GM19351 (cell line): ENCODE data around the gene PKIG.
"Not testable (repeated sequence)": the region's sequence is repeated elsewhere in the genome, so short reads cannot be mapped to it uniquely, and the experiment has no call there.

ENCODE experiments used
- ATAC-seq: cut with Tn5 transposase; IDR thresholded peaks from one replicate; pipeline ENCODE4 v1.9.1; 2021; ENCODE audit warnings: mild to moderate bottlenecking, moderate library complexity; ENCODE audit not compliant: unreplicated experiment

Gene PKIG

DNA sequence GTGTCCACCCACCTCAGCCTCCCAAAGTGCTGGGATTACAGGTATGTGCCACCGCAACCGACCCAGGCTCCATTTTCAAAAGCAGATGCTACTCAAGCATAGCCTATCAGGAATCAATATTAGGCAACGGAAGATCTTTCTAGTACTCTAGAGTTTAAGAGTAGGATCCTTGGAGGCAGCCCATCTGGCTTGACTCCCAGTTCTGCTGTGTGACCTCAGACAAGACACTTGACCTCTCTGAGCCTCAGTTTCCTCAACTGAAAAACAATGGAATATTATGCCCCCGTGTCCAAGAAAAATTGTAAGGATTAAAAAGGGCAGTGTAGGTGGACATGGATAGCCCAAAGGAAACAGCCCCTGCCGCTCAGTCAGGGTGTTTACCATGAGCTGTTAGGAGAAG is 54.7 kb downstream of the PKIG start:
- no peak for ATAC-seq

DNA sequence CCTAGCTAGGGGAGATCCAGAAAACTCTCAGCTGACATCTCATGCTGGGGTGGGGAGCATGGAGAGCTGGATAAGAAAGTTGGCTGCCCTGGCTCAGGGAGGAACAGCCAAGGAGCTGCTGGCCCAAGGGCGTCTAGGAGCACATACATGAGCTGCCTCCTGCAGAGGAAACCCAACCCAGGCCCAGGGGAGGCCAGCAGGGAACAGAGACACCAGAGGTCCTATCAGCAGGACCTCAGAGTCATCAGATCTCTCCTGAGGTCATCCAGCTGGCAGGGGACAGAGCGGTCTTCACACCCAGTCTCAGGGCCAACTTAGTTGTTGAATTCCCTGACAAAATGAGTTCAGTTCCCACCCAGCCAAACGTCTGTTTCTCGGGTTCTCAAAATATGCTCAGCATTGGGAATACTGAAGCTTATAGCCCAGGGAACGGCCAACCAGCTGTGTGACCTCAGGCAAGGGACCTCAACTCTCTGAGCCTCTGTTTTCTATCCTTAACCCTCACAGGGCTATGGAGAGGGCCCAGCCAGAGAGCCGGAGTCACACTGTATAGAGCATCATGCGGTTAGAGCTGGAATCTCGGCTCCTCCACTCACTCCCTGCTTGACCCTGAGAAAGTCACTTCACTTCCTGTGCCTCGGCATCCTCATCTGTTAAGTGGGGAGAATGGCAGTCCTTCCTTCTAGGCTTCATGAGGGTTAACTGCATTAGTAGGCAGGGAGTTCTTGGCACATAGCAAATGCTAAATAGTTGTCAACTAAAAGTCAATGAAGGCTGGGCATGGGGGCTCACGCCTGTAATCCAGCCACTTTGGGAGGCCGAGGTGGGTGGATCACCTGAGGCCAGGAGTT is 55.4 kb downstream of the PKIG start:
- ATAC-seq, result no peak

DNA sequence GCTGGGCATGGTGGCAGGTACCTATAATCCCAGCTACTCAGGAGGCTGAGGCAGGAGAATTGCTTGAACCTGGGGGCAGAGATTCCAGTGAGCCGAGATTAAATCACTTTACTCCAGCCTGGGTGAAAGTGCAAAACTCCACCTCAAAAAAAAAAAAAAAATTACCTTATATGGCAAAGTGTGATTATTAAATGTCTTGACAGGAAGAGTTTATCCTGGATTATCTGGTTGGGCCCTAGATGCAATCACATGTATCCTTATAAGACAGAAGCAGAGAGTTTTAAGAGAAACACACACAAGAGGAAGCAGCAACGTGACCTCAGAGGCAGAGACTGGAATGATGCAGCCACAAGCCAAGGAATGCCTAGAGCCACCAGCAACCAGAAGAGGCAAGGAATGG is 58.1 kb downstream of the PKIG start:
- ATAC-seq, result no peak

DNA sequence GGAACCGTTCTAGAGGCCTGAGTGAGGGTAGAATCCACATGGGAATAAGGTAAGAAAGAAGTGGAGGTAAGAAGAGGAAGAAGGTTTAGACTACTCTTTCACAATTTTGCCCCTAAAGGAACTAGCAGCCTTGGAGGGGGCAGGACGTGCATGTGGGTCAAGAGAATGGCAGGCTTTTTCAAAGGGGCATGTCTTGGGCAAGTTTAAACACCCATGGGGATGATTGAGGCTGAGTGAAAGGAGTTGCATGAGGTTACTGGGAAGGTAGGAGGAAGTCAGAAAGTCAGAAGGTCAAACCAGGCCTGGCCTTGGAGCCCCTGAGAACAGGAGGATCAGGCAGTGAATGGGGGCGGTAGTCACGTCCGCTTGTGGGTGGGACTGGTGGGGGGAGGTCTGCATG is 58.9 kb downstream of the PKIG start:
- no peak for ATAC-seq

DNA sequence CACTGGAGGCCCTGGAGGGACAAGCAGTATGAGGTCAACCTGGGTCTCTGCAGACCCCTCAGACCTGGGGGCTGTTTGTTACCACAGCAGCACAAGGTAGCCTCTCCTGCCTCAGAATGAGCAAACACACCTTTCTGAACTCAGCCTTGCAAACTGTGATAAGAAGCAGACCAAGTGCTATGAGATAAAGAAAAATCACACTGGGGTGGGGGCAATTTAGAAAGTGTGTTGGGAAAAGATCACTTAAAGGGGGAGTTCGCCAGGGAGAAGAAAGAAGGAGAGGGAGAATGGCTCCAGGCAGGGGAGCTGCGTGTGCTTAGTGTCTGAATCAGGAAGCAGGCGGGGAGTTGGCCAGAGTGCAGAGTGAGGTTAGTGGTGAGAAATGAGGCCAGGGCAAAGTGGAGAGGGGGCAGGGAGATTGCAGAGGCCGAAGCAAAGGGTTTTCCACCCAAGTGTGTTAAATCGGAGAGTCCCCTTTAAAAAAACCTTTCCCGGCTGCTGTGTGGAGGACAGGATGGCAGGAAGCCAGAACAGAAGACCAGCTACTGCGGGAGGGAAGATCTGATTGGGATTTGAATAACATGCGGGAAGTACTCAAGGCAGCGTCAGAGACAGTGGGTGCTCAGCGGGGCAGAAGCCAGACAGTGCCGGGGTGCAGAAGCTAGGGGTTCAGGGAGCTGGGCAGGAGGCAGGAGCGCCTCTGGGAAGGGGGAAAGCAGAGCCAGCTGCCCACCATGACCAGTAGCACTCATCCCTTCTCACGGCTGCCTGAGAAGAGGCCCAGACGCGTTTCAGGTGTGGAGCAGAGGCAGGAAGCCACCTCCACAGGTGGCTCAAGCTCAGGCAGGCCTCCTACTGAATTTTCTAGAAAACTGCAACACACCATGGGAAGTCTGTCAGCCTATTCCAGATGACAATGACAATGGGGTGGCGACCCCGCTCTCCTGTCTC is 60.1 kb downstream of the PKIG start:
- peak; percentile 40 for ATAC-seq

DNA sequence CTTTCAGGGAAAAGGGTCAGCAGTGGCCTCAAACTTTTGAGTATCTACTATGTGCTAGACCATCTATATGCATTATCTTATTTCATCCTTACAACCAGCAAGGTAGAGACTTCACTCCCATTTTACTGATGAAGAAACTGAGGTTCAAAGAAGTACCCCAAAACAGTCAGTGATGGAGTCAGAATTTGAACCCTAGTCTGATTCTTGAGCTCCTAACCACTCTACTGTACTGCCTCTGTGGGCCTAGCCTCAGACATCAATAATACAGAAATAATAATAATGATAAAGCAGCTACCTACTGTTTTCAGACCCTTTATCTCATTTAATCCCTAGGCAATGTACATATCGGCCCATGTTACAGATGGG is 60.8 kb downstream of the PKIG start:
- ATAC-seq, result no peak

DNA sequence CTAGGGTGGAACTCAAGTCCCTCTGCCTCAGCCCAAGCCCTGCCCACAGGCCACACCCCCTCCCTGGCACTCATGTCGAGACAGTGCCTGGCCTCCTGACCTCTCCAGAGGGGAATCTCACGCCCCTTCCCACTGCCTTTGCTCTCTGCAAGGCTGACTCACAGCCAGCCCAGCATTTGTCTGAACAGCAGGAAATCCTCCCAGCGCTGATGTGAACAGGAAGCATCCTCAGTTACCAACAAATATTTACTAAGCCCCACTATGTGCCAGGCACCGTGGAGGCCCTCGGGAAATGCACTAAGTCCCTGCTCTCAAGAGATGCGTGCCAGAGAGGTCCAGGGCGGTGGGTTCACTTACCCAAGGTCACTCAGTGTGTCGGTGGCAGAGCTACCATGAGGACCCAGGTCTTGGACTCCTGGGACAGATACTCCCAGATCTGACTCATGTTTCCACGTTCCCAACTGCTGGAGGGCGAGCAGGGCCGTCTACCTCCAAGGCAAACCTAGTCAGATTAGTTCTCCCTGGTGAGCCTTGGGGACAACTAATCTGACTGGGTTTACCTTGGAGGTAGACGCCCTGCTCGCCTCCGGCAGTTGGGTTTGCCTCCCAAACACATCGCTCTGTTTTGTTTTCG is 61.3 kb downstream of the PKIG start:
- ATAC-seq, result no peak

DNA sequence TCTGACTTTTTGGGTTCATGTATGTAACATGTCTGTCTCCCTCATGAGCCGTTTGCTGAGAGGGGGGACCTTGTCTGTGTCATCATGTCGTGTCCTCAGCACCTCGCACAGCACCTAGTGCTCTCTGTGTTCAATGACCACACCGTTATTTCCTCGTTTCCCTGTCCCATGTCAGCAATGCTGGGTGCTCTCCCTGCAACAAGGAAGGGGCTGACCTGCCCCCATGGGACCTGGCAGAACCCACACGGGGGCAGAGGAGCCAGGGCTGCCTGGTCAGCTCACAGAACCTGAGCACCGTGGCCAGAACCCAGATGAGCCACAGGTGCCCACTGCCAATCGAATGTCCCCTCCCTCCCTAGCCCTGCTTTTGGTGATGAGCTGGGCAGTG is 61.8 kb downstream of the PKIG start:
- no peak for ATAC-seq

DNA sequence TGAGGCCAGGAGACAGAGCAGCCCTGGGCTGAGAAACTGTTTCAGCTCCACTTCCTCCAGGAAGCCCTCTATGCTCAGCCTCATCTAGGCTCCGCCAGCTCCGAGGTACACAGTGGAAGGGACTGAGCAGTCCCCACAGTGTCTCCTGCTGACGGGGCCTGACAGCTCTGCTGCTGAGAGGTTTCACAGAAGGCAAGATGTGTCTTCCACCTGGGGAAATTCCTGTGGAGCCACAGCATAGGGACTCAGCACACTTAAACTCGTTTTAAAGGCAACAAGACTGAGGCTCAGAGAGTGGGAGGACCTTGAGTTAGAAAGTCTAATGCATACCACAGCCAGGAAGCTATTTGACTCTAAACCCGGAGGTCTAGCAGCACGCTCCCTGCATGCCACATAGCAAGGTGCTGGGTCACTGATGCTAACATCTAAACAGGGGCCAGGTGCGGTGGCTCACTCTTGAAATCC is 62.3 kb downstream of the PKIG start:
- no peak for ATAC-seq

DNA sequence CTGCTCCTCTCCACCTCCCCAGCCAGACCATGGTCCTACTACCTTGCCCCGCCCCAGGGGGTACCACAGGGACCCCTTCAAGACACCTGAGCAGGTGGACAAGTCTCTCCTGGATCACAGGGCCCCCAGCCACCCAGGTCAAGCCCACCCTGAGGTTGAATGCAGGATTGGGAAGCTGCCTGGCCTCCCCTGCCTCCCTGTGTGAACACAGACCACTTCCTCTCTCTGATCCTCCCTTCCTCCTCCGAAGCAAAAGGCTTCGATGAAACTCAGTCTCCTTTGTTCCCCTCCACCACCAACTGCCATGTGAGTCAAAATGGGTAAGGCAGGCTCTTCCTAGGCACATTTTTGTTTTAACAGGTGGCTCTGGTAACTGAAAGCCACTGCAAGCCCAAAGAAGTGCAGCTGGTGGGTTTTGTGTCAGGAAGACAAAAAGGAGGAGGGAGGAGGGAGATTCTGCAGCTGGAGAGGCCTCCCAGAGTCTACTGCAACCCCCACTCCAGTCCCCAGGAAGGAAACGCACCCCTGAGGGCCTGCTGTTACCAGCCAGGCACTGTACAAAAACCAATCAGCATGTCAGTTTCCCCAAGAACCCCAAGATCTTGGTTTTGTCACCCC is 63.8 kb downstream of the PKIG start:
- ATAC-seq, result no peak

DNA sequence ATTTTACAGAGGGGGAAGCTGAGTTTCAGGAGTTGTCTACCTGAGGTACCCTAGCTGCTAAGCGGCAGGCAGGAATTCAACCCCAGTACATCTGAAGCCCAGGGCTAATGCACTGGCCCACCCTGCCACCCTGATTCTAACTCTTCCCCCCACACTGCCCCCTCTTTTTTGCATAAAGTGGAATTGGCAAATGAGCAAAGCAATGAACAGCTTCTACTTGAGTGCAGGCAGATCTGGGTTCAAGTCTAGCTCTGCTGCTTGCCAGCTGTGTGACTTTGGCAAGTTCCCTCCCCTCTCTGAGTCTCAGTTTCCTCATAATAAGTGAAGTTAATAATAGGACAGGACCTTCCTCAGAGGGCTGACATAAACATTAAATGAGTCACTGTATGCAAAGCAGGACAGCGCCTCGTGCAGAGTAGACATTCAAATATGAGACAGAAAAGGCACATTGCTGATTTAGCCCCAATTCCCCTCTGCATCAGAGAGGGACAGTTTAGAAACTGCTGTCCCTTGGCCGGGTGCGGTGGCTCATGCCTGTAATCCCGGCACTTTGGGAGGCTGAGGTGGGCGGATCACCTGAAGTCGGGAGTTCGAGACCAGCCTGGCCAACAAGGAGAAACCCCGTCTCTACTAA is 64.4 kb downstream of the PKIG start:
- ATAC-seq, result peak; percentile 58

DNA sequence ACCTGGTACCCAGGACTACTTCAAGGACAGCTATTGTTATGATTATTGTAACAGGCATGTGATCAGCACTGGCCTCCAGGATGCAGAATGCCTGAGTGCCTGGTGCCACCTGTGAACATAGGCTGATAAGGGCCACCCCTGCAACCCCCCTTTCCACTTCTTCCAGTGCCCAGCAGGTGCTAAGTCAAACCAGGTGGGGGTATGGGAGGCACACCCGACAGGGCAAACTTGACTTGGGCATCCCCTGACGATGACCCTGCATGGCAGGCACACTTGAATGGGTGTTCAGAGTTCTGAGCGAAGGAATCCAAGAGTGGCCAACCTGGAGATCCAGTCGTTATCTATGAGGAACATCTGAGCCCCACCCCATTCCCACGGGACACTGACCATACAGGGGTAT is 65.7 kb downstream of the PKIG start:
- ATAC-seq, result no peak

DNA sequence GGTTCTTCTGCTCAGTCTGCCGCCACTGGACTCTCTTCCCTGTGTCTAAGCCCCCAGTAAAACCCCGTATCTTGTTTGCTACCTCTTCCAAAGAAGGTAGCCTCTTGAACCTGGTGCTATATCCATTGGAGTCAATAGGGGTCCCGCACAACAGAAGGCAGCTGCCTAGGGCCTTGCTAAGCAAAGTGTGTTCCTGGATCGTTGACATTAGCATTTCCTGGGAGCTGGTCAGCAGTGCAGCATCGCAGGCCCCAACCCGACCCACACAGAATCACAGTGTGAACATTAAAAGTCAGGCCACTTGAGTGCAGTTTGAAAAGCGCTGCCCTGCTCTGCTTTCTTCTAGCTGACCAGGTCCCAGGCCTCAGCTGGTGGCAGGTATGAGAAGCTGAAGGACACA is 66.2 kb downstream of the PKIG start:
- ATAC-seq, result no peak

DNA sequence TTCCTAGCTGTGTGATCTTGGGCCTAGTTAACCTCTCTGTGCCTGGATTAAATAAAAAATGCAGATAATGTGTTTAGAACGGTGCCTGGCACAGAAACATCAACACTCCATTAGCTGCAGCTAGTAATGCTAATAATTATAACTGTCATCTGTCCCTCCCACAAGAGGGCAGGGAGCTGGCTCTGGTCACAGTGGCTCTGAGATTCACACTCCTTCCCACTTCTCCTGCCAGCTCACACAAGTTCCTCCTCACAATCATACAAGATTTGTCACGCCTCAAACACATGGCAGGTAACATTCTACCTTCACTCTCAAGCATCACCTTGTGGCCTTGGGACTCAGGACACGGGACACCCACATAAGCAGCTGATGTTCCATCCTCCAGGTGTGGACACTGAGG is 66.7 kb downstream of the PKIG start:
- no peak for ATAC-seq

DNA sequence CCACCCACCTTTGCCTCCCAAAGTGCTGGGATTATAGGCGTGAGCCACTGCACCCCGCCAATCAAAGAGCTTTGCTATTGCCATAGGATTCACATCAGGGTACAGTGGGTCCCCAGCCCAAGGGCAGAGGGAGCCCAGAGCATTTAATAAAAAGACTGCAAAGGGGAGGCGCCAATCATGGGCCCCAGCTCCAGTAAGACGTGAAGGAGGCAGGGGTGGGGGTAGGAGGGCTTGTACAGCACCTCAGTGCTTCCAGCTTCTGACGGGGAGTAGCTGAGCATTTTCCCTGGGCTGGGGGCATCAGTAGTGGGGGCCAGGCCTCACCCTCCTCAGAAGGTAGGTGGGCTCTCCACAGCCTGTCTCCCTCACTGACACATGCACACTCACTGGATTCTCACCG is 67.6 kb downstream of the PKIG start:
- ATAC-seq, result no peak

DNA sequence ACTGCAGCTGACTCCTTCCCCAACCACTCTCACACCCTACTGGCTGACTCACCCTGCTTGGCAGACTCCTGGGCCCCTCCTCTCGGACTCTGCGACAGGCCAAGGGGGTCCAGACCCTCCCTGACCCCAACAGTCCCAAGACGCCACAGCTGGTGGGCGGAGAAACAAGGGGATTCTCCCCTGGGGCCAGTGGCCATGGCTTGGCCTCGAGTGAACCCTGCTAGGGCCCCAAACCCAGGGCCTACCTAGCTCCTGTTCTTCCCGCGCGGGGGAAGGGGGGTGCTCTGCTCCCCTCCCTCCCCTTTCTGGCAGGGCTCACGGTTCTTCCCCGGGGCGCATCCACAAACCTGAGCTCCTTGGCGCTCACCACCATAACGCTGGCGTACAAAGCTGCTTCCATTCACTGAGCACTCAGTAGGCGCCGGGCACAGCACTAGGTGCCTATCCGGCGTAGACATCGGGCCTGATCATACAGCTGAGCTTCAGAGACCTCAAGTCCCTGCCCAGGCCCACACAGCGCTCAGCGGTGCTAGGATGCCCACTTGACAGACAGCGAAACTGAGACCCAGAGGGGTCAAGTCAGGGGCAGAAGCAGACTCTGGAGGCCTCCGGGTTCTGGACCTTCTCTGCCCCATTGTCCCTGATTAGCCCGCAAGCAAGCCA is 68.5 kb downstream of the PKIG start:
- no peak for ATAC-seq

DNA sequence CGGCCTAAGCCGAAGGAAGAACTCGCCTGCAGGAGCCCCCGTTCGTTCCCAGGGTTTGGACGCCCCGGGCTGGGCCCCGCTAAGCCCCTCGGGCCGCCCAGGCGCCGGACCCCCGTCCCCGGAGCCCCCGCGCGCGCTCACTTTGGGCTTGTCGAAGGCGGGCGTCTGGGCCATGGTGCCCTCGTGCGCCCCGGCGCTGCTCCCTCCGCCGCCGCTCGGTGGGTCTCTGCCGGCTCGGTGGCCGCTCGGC is 69.0 kb downstream of the PKIG start:
- no peak for ATAC-seq

DNA sequence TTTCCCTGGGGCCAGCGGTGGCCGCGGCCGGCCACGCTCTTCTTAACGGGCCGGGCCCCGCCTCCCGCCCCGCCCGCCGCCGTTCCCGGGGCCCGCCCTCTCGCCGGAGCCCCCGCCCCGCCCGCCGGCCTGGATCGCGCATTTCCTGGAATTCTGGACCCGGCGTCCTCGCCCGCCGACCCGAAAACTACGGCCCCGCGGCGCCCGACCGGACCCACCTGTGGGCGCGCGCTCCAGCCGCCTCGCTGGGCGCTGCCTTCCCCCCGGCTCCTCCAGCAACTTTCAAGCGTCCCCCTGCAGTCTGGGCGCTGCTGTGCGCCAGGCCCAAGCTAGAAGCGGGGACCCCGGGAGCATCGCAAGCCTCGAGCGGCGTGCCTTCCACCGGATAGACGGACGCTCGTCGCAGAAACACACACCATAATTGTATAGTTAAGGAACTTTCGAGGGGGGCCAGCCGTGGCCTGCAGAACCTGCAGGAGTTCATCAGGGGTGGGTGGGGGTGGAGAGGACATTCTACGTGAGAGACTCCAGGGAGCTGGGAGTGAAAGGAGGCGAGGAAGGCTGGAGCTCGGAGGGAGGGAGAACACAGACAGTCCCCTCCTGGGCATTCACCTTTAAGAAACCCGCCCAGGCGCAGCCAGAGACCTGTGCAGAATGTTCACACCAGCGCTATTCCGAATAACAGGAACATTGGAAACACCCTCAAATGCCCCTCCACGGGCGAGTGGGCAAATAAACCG is 69.5 kb downstream of the PKIG start, which contains the start of gene ADA:
Gene ADA, minus strand, starts transcription at position 16 of the 740 bp plus-strand sequence. CDS start 92 bp downstream, outside the sequence.
- ATAC-seq, result no peak

DNA sequence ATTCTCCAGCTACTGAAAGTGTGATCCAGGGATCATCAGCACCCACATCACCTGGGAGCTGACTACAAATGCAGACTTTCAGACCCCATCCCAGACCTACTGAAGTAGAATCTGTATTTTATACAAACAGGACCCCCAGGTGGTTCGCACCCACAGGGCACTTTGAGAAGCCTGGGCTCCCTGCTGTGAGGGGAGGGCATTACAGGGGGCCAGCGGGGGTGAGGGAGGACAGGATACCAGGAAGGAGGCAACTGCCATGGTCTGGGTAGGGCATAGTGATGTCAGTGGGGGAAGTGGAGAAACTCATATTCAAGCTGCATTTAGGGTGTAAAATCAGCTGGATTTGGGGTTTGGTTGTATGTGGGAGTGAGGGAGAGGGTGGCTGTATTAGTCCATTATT is 71.2 kb downstream of the PKIG start:
- ATAC-seq, result no peak

DNA sequence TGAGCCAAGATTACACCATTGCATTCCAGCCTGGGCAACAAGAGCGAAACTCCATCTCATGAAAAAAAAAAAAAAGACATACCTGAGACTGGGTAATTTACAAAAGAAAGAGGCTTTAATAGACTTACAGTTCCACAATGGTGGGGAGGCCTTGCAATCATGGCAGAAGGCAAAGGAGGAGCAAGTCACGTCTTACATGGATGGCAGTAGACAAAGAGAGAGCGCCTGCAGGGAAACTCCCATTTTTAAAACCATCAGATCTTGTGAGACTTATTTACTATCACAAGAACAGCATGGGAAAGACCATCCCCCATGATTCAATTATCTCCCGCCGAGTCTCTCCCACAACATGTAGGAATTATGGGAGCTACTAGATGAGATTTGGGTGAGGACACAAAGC is 71.8 kb downstream of the PKIG start:
- not testable (repeated sequence) for ATAC-seq
